Dermis blood vessel endothelial cell (primary cell): ENCODE measurements around the gene ASTN1. TPM values are rescaled to one million over a fixed set of nuclear protein-coding genes. Genes with fewer than 3 reads are reported as not detected.
"Not testable (repeated sequence)": the region's sequence is repeated elsewhere in the genome, so short reads cannot be mapped to it uniquely, and the experiment has no call there.

Source experiments
- DNase-seq: peaks from one replicate; pipeline ENCODE4 v3.0.0; 2010
- total RNA-seq: library from RNA; depleted of rRNA; stranded (reverse); fragments of >200 nt; gene quantifications from 2 replicates; pipeline ENCODE4 v1.2.3, GENCODE V29; 2014

ASTN1 gene
- total RNA-seq, 1 donor from 2014 or later = not detected

DNA sequence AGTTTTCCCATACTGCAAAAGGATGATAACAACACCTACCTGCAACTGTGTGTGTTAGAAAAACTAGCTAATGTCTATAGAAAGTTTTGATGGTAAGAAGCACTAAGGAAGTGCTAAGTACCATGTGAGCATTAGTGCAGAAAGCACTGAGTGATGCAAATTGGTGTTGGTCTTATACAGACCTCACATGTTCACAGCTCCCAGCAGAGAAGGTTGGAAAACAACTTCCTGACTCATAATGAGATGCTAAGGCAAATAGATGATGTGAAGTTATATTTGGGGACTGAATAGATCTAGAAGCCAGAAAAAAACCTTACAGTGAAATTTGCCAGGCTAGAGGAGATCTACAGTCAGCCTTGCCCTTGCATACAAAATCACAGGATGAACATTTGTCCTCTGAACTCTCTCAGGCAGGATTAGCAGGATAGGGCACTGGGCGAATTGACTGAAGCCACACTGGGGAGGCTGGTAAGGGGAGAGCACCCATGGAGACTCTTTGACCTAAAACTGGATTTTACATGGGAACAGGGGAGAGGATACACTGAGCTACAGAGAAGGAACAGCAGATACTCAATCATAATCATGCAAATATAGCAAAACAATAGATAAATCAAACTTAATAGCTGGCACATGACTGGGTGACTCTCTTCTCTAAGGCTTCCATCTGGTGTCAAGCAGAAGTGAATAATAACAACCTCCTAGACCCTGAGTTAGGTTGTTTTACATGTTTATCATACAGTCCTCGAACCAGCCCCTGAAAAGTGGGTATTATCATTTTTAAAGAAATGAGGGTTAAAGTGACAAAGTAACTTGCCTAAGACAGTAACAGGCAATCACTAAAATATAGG, 61.3 kb downstream of the ASTN1 start:
- DNase-seq = no peak

DNA sequence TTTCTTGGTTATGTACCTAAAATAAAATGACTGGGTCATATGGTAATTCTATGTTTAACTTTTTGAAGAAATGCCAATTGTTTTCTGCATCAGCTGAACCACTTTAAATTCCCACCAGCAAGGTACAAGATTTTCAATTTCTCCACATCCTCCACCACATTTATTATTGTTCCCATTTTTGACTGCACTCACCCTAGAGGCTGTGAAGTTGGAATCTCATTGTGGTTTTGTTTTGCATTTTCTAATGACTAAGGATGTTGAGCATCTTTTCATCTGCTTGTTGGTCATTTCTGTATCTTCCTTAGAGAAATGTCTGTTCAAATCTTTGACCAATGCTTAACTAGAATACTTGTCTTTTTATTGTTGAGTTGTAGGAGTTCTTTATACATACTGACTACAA, 72.5 kb downstream of the ASTN1 start:
- no peak for DNase-seq

DNA sequence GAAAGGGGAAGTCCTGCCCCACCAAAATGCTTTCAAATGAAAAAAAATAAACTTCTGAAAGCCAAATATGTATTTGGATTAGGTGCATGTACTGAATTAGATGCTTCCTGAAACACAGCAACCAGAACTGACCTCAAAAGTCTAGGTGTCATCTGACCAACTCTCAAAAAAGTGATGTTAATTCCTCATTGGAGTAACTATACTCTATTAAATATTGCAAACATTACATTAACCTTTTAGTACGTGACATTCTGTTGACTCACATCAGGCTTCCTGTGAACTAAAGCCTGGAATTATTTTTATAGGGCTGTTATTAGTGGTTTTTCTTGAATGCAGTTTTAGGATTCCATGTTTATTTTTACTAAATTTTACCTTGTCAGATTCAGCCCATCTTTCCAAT, 73.5 kb downstream of the ASTN1 start:
- DNase-seq = no peak

DNA sequence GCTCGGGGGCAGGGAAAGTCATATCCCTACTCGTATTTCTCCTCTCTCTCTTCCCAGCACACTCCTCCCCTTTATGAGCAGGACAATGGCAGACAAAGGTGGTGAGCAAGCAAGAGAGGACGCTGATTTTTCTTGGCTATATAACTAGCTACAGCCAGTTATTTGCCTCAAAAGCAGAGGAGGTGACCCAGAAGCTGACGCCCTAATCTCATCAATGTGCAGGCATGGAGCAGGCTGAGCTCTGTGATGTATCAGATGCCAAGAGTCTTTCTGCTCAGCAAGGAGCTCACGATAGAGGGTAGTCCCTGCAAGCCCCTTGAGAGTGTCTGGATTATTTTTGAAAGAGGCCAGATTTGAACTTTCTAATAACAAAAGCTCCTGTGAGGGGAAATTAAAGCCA, 75.5 kb downstream of the ASTN1 start:
- no peak for DNase-seq

DNA sequence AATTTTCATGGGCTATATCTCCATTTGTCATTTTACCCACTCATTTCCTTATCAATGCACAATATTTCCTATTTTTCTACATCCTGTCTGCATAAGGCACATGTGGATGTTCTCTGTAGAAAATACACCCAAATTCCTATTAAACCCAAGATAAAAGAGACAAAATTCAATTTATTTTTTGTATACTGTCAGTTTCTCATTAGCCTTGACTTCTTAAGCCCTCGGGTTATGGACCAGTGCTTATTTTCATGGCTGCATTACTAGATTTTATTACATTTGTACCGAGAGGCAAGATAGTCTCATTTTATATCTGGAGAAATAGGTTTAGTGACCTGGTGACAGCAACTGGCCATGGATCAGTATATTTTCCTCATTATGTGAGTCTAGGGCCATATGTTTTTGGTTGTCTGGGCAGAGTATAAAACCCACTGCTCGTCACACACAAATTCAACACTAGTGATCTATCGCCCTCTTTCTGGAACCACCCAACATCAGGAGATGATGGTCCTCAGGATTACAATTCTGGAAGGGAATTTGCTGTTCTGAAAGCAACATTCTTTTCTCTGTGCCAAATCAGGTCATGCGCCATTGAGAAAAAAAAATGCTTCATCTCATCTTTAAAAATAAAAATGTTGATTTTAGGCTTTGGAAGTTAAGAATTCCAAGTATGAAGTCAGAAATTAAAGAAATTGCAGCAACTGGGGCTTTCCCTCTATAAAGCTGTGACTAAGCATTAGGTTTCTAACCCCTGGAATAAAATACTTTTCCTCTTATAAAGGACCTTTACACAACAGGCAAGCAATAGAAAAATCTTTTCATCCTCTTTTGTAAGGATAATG, 81.4 kb downstream of the ASTN1 start:
- no peak for DNase-seq

DNA sequence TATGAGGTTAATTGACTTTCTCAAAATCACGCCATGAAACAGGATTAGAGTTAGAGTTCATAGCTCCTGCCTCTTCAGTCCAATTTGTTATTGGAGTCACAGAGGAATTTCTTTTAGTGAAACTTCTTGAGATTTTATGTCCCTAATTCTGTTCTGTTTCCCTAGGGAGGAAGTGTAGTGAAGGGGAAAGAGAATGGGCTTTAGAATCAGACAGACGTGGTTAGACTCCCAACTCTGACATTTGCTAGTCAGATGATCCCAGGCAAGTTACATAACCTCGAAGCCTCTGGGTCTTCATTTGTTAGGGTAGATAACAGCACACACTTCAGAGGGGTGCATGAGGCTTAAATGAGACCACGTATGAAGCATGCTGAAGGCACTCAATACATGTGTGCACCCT, 83.9 kb downstream of the ASTN1 start:
- no peak for DNase-seq

DNA sequence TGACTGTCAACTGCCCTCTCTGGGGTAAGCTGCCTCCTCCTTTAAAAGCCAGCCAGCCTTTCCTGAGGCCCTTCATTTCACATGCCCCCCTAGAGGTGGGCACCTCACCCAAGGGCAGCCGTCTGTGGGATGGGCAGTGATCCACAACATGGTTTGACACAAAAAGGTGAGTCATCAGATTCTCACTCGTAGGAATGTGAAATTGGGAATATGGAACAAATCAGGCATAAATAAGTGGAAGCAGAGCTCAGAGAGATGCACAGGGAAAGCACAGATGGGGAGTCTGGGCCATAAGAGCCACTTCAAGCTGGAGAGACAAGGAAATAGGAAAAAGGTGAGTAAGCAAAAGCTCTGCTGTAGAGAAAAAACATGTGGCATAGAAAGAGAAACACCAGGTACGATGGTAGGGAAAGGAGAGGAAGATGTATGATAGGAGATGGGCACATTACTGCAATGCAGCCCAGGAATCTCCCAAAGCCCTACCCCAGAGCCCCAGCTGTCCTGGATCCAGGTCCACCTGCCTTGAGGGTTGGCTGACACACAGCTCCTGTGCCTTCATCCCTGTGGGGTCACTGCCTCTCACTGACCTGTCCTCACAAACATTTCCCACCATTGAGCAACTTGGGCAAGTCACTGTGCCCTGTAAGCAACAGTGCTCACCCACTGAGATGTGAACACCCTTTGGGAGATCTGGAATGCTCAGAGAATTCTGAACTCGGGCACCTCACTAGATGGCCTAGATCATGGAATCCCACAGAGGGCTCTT, 86.6 kb downstream of the ASTN1 start:
- DNase-seq = no peak

DNA sequence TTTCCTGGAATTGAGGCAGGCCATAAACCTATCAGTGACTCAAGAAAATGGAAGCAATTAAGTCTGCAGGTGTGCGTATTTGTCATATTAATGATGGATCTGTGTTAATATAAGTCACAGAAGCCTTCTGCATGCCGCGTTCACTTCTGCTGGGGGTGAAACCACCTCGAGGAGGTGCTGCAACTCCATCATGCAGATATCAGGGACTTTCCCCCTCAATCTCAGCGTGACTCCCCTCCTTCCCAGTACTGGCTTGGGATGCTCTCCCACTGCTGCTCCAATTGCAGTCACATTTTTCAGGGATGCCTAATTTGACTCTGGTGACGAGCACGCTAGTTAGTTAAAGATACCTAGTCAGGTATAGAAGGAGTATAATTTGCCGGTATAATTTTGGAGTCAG, 87.5 kb downstream of the ASTN1 start:
- no peak for DNase-seq

DNA sequence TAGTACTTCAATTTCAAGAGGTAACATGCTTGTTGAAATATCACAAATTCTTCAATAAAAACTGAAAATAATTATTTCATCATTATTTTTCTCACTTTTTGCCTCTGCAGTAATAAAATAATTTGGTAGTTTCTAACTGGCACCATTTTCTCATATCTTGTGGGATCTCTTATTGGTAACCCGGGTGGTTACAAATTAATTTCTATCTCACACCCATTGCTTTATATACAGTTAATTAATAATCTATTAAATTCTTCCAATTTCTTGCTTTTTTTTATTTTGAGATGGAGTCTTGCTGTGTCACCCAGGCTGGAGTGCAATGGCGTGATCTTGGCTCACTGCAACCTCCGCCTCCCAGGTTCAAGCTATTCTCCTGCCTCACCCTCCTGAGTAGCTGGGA, 89.7 kb downstream of the ASTN1 start:
- DNase-seq = not testable (repeated sequence)

DNA sequence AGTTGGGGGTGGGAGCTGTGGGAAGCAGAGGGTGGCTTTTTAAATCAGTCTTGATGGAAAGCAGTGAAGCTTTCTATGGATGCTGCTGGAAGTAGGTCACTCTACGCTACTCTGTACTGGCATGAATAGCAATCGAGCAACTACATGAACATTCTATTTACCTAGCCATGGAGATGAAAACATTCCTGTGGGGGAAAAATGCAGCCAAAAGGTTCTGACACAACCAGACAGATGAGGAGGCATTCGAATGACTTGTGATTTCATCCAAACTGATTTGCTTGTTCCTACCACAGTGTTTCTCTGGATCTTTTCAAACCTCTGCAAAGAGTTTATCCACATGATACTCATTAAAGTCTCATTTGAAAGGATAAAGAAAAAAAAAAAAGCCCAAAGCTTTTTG, 95.0 kb downstream of the ASTN1 start:
- DNase-seq = no peak

DNA sequence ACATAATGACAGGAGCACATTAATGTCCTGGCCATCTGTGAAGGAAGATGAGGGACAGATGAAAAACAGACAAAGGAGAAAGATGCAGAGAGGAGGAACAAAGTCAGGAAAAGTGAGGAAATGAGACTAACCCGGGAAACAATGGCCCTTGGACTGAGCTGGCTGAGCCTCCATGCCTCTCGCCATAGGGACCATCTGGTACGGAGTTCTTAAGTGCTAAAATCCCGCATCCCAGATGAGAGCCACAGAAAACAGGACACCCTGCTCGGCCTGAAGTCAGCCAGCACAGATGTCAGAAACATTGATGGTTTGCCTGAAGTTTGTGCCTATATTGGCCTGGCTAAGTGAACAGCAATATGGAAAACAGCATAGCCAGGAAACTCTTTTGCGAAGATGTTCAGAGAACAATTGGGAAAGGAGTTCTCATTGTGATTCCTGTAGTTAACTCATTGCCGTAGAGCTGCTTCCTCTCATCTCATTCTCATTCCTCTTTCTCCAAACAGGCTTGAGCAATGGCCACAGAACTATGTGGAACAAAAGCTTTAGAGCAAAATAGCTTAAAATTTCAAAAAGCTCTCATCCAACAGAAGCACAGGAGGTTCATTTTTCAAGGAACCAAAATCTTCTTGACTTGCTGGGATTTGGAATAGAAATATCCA, 96.6 kb downstream of the ASTN1 start:
- DNase-seq = no peak

DNA sequence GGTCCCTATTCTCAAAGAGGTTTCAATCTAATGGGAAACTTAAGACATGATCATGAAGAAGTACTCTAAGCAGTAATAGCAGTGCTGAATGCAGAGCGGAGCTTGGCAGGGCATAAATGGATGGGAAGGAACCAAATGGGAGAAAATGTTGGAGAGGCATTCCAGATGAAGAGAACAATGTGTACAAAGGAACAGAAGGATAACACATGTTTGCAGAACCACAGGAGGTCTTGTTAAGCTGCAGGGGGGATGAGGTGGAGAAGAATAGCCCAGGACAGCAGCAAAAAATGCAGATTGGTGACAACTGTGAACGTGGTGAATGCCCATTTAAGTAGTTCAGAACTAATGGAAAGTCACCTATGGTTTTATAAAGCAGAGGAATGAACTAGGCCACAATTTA, 99.1 kb downstream of the ASTN1 start:
- DNase-seq = no peak

DNA sequence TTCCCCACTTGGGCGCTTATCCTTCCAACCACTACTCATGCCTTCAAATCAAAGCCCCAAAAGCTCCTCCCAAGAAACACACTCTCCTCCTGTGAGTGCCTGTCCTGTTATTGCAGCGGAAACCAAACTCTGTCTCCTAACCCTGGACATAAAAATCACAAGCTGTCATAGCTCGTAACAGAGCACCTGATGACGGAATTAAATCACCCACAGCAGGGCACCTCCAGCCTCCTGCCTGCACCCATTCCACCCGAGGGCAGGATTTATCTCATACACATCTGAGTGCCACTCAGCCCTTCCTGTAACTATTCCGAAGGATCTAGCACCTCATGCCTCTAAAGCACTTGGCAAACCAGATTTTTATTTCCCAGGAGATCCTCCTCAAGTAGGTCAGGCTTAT, 100.9 kb downstream of the ASTN1 start:
- DNase-seq = no peak

DNA sequence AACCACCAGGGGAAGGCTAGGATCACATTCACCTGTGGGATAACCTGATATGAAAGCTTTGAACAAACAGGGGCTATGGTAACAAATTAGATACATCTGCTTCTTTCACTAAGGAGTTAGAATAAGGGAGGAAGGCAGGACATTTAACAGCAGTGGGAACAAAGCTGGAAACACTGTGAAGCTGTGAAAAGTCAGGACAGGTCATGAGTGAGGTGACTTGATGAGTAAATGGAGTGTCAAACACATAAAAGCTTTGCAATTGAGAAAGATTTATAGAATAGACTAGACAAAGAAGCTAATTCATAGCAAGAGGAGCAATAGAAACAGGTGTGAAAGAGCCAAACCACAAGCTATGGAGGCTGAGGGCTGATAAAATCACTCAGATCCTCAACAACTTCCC, 110.0 kb downstream of the ASTN1 start:
- DNase-seq = no peak

DNA sequence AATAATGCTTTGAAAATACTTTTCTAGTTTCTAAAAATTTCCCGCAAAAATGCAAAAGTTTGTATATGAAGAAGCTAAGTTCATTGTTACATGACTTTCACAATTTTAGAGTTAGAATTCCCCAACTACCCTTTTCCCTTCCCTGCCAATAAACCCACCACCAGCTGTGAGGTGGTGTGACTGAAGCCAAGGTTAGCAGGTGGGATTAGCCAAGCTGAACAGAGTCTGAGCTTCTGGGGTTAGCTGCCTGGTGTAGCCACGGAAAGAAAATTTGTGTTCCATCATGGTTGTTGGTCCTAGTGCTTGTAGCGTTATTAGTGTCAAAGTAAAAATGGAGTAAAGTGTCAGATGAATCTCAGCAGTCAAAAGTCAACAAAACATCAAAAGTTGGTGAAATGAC, 110.9 kb downstream of the ASTN1 start:
- DNase-seq = no peak

DNA sequence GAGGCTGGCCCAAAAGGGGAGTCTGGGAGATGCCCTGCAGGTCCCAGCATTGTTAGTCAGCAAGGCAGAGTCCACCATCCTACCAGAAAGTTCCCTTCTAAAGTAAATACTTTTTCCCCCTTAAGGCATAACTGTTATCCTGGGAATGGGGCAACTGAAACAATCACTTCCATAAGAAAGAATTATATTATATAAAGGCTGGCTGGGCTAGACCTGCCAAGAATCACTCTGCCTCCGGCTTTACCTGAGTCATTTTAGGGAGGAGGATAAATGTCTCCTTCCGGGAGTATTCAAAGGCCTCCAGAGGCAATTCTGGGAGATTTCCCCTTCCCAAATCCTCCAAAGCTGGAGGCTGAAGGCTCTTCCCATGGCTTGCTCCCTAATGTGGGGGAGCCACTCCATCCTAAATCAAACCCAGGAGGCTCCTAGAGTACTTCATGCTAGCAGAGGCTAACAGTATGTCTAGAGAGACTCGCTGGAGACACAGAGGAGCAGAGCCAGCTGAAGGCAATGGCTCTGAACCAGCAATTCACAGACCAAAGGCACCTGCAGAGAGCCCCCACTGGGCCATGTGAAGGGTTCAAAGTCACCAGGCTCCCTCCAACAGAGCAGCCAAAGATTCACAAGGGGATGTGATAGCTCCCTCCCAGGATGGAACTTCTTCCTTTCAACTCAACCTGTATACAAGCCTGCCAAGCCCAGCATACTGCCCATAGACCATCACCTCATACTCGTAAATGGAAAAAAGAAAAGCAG, 116.0 kb downstream of the ASTN1 start:
- no peak for DNase-seq

DNA sequence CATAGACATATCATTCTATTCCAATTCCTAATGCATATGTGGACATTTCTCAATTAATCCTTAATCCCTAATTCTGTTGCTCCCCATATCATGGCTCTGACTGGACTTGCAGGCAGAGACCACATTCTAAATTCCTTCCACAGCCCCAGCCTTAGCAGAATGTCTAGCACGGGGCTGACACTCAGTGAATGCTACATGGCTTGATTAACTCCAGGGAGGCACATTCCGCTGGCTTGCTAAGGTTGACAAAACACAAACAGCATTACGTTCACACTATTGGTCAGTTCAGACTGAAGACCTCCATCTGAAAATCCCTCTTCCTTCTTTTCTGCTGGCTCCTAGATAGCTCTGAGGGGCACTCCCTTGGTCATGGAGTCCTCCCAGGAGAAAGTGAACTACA, 119.4 kb downstream of the ASTN1 start:
- DNase-seq = no peak

DNA sequence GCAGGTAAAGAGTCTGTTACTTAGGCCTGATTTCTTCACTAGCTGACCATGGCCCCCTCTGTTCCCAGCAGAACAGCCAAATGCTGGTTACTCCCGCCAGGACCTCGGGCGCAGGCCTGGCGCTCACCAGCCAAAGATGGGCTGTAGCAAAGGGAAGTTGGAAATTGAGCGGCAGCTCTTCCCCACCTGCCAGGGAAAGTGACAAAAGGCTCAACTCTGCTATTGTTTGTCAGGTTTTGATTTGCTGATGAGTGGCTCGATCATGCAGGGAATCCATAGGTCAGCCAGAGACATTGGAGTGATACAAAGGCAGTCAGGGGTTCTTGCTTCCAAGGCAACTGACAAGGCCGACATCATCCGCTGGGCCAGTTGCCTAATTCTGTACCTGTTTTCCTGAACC, 120.1 kb downstream of the ASTN1 start:
- no peak for DNase-seq

DNA sequence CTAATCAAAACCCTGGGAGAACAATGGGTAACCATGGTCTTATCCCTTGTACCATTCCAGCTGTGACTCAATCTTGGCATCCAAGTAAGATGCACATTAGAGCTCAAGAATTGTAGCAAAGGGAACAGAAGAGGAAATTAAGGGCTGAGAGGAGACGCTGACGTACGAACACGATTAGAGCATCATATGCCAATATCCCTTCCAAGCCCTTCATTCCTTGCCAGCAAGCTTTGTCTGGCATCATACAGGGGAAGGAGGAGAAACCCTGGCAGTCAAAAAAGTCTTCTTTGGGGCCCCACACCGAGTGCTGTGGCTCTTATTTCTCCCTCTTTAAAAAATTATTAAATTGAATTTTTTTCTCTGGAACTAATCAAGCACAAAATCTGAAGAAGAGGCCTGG, 120.9 kb downstream of the ASTN1 start:
- no peak for DNase-seq

DNA sequence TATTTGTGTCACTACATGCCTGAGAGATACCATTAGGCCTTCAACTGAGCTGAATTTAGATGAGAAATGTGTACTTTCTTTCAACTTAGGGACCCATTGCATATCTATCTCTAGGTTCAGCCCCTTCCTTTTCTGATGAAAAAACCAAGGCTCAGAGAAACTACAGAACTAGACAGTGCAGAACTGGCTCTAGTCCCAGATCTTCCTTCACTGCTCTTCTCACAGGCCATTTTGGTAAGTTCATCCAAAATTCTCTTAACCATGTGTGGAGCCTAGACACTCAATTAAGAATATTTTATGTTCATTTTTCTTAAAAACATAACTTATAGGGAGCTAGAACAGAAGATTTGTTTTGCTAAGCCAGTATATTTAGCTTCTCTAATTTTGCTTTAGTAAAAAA, 128.9 kb downstream of the ASTN1 start:
- no peak for DNase-seq

DNA sequence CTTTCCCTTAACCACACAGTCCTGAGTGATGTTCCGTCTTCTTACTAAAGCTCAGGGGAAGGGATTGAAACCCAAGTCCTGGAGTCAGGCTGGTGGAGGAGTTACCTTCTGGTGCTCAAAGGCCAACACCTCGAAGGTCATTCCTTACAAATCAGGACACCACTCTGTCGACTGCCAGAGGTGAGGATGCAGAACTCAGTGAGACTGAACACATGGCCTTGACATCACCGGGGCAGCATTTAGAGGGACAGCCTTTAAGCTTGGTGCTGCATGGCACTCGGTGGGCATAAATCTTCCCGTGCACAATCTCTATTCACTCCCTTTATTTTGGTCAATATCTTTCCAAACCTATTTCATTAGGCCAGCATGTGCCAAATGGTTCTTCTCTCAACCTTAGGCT, 130.9 kb downstream of the ASTN1 start:
- DNase-seq = no peak

DNA sequence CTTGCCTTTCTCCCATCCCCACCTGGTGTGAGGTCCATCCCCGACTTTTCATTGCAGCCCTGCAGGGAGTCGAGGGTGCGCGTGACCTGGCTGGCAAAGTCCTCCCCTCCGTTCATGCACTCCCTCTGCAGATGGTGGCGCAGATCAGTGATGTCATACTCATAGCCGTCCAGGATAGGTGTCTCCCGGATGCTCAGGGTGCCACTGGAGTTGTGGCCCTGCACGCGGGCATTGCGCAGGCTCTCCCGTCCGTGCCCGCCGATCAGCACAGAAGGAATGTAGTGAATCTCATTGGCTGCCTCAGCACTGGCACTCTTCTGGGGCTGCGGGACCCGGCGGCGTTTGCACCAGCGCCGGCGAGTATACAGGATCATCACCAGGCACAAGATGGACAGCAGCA, 132.1 kb downstream of the ASTN1 start:
- no peak for DNase-seq
